Fibroblast of lung (primary cell): Measurements from ENCODE around the gene P2RX1. TPM values are rescaled to one million over a fixed set of nuclear protein-coding genes. Genes with fewer than 3 reads are reported as not detected.

Experiments used
- DNase-seq, 2 donors: peaks; one replicate each; pipeline versions ENCODE4 v3.0.0 to v3.0.0-alpha.2; 2010; ENCODE audit warnings: low read depth in 2 of 2
- H2AFZ ChIP-seq: 2 replicates; pipeline ENCODE4 v1.5.1; 2012; ENCODE audit warnings: low read length, control low read depth, inconsistent platforms
- H3K27ac ChIP-seq: 2 replicates; pipeline ENCODE4 v1.5.1; 2011; ENCODE audit warnings: low read length, control low read depth; ENCODE audit not compliant: insufficient read depth
- H3K27me3 ChIP-seq: 2 replicates; pipeline ENCODE4 v1.5.1; 2011; ENCODE audit warnings: mild to moderate bottlenecking, low read length; ENCODE audit not compliant: control insufficient read depth, insufficient read depth
- H3K36me3 ChIP-seq: 2 replicates; pipeline ENCODE4 v1.5.1; 2011; ENCODE audit warnings: low read length; ENCODE audit not compliant: control insufficient read depth, insufficient read depth
- H3K4me1 ChIP-seq: 2 replicates; pipeline ENCODE4 v1.5.1; 2011; ENCODE audit warnings: low read length; ENCODE audit not compliant: control insufficient read depth, insufficient read depth; ENCODE audit errors: extremely low read depth
- H3K4me2 ChIP-seq: 2 replicates; pipeline ENCODE4 v1.5.1; 2011; ENCODE audit warnings: low read length, control low read depth; ENCODE audit not compliant: insufficient read depth; ENCODE audit errors: extremely low read depth
- H3K4me3 ChIP-seq, 4 experiments: fragments of 200-600 bp in 1 of 4; sonication (generic) in 1 of 4; replicated peaks in 1 of 4; 2 replicates each; pipeline ENCODE4 v1.5.1; 2011 to 2016; ENCODE audit warnings: low read length in 4 of 4, low read depth in 3 of 4, mild to moderate bottlenecking in 3 of 4, control low read depth in 2 of 4, inconsistent platforms in 1 of 4, mixed read lengths in 1 of 4; ENCODE audit not compliant: insufficient read depth in 1 of 4; ENCODE audit errors: control extremely low read depth in 1 of 4
- H3K79me2 ChIP-seq: 2 replicates; pipeline ENCODE4 v1.5.1; 2012; ENCODE audit warnings: mild to moderate bottlenecking, low read length, inconsistent platforms; ENCODE audit not compliant: control insufficient read depth, insufficient read depth
- H3K9ac ChIP-seq: 2 replicates; pipeline ENCODE4 v1.5.1; 2011; ENCODE audit warnings: mild to moderate bottlenecking, low read length, control low read depth; ENCODE audit not compliant: insufficient read depth
- H3K9me3 ChIP-seq: 2 replicates; pipeline ENCODE4 v1.5.1; 2012; ENCODE audit warnings: low read depth, low read length; ENCODE audit not compliant: control insufficient read depth, insufficient read depth
- H4K20me1 ChIP-seq: 2 replicates; pipeline ENCODE4 v1.5.1; 2011; ENCODE audit warnings: low read length; ENCODE audit not compliant: control insufficient read depth, insufficient read depth; ENCODE audit errors: extremely low read depth
- EZH2 ChIP-seq: IDR thresholded peaks from 2 replicates; pipeline ENCODE4 v1.5.1; 2012; ENCODE audit warnings: low read length, control low read depth, mild to moderate bottlenecking; ENCODE audit errors: missing control alignments
- polyA plus RNA-seq, 2 donors: library from polyadenylated mRNA; depleted of rRNA in 1 of 2; stranded (reverse) in 1 of 2; unstranded in 1 of 2; fragments of >200 nt; gene quantifications; 2 replicates each; pipeline ENCODE4 v1.2.1, GENCODE V29; 2011 to 2012; ENCODE audit warnings: missing spikeins in 1 of 2
- total RNA-seq: library from RNA; depleted of rRNA; stranded (reverse); fragments of >200 nt; gene quantifications from 2 replicates; pipeline ENCODE4 v1.2.1, GENCODE V29; 2014
- TF ChIP-seq, protein P1 (sequence below), 2 donors: IDR thresholded peaks in 1 of 2; conservative IDR thresholded peaks in 1 of 2; 1 replicate in 1 of 2; 2 replicates in 1 of 2; pipeline ENCODE4 v1.5.1; 2011 to 2012; ENCODE audit warnings: low read length in 2 of 2, control low read depth in 1 of 2, inconsistent platforms in 1 of 2, low read depth in 1 of 2, mild to moderate bottlenecking in 1 of 2

P2RX1 gene
- total and polyA plus RNA-seq, 2 donors (not counting 1 experiment from before 2014, with no cell fraction given), result under 0.01 TPM; not detected in 1

DNA sequence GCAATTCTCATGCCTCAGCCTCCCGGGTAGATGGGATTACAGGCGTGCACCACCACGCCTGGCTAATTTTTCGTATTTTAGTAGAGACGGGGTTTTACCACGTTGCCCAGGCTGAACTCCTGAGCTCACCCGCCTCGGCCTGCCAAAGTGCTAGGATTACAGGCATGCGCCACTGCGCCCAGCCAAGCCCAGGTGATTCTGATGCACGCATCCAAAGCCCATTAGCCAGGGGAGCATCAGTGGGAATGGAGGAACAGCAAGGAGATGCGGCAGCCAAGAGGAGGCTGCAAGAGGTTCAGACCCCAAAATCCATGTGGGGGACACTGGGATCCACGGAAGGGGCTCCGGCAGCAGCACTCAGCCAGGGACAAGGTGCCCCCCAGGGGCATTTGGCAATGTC is 35.9 kb upstream of the P2RX1 start:
- H4K20me1 ChIP-seq, result no peaks in the 10 kb centered on the region
- no peak overlapping the region for H3K4me2 ChIP-seq
- H3K9me3 ChIP-seq, result no peaks in the 10 kb centered on the region
- no peak overlapping the region for H2AFZ ChIP-seq
- no peak for DNase-seq
- H3K79me2 ChIP-seq, result no peaks in the 10 kb centered on the region
- TF ChIP-seq, protein P1, sequence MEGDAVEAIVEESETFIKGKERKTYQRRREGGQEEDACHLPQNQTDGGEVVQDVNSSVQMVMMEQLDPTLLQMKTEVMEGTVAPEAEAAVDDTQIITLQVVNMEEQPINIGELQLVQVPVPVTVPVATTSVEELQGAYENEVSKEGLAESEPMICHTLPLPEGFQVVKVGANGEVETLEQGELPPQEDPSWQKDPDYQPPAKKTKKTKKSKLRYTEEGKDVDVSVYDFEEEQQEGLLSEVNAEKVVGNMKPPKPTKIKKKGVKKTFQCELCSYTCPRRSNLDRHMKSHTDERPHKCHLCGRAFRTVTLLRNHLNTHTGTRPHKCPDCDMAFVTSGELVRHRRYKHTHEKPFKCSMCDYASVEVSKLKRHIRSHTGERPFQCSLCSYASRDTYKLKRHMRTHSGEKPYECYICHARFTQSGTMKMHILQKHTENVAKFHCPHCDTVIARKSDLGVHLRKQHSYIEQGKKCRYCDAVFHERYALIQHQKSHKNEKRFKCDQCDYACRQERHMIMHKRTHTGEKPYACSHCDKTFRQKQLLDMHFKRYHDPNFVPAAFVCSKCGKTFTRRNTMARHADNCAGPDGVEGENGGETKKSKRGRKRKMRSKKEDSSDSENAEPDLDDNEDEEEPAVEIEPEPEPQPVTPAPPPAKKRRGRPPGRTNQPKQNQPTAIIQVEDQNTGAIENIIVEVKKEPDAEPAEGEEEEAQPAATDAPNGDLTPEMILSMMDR (conservative IDR thresholded peaks at IDR 0.05 in 1 of 2, IDR thresholded peaks at IDR 0.05 in 1 of 2; ENCODE audit: low read depth in 1 of 2, low read length in 2 of 2), result no peak
- TF ChIP-seq EZH2, result no peak
- no peak overlapping the region for H3K4me3 ChIP-seq
- no peaks in the 10 kb centered on the region for H3K4me1 ChIP-seq
- no peaks in the 10 kb centered on the region for H3K36me3 ChIP-seq
- H3K9ac ChIP-seq, result no peak overlapping the region
- no peak overlapping the region for H3K27ac ChIP-seq
- H3K27me3 ChIP-seq, result no peaks in the 10 kb centered on the region

DNA sequence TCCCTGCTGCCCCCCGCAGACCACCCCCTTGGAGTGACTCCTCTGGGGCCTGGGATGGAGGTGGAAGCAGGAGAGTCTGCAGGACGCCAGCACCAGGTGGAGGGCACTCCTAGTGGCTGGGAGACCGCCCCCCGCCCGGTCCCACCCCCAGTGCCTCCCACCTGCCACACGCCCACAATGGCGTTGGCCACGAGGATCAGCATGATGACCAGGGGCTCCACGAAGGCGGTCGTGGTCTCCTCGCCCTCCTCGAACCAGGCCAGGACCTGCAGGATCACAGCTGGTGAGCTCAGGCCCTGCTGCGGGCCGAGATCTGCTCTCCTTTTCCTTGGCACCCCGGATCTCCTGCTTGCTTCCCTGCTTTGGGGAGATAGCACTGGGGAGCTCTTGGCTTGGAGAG is 35.2 kb upstream of the P2RX1 start:
- no peaks in the 10 kb centered on the region for H3K4me1 ChIP-seq
- H3K27me3 ChIP-seq, result no peaks in the 10 kb centered on the region
- no peak overlapping the region for H2AFZ ChIP-seq
- H3K9ac ChIP-seq, result no peak overlapping the region
- H3K4me3 ChIP-seq, result no peak overlapping the region
- no peak for DNase-seq
- H4K20me1 ChIP-seq, result no peaks in the 10 kb centered on the region
- H3K4me2 ChIP-seq, result no peak overlapping the region
- no peak overlapping the region for H3K27ac ChIP-seq
- no peaks in the 10 kb centered on the region for H3K9me3 ChIP-seq
- no peak for TF ChIP-seq EZH2
- TF ChIP-seq, protein P1 (conservative IDR thresholded peaks at IDR 0.05 in 1 of 2, IDR thresholded peaks at IDR 0.05 in 1 of 2; ENCODE audit: low read depth in 1 of 2, low read length in 2 of 2), result no peak
- H3K36me3 ChIP-seq, result no peaks in the 10 kb centered on the region
- no peaks in the 10 kb centered on the region for H3K79me2 ChIP-seq

DNA sequence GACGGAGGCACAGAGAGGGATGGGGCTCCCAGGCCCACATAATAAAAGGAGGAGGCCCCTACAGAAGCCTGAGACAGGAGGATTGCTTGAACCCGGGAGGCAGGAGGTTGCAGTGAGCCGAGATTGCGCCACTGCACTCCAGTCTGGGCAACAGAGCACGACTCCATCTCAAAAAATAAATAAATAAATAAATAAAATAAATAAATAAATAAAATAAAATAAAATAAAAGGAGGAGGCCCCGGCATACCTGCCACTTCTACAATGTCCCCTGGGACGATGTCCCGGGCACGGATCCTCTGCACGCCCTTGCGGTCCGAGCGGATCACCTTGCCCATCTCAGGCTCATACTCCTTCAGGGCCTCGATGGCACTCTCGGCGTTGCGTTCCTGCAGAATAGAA is 34.7 kb upstream of the P2RX1 start:
- no peak overlapping the region for H3K4me3 ChIP-seq
- TF ChIP-seq, protein P1 (conservative IDR thresholded peaks at IDR 0.05 in 1 of 2, IDR thresholded peaks at IDR 0.05 in 1 of 2; ENCODE audit: low read depth in 1 of 2, low read length in 2 of 2), result no peak
- no peak for TF ChIP-seq EZH2
- H3K27ac ChIP-seq, result no peak overlapping the region
- no peaks in the 10 kb centered on the region for H4K20me1 ChIP-seq
- no peaks in the 10 kb centered on the region for H3K4me1 ChIP-seq
- H3K9me3 ChIP-seq, result no peaks in the 10 kb centered on the region
- no peak overlapping the region for H2AFZ ChIP-seq
- no peak for DNase-seq
- no peaks in the 10 kb centered on the region for H3K36me3 ChIP-seq
- H3K4me2 ChIP-seq, result no peak overlapping the region
- no peaks in the 10 kb centered on the region for H3K27me3 ChIP-seq
- H3K9ac ChIP-seq, result no peak overlapping the region
- no peaks in the 10 kb centered on the region for H3K79me2 ChIP-seq
